GM21786 (cell line): ENCODE measurements around the gene VSIG4.
"Not testable (repeated sequence)": the region's sequence is repeated elsewhere in the genome, so short reads cannot be mapped to it uniquely, and the experiment has no call there.

ENCODE experiments used
- ATAC-seq: cut with Tn5 transposase; IDR thresholded peaks from one replicate; pipeline ENCODE4 v1.9.1; 2021; ENCODE audit not compliant: unreplicated experiment

The VSIG4 gene

DNA sequence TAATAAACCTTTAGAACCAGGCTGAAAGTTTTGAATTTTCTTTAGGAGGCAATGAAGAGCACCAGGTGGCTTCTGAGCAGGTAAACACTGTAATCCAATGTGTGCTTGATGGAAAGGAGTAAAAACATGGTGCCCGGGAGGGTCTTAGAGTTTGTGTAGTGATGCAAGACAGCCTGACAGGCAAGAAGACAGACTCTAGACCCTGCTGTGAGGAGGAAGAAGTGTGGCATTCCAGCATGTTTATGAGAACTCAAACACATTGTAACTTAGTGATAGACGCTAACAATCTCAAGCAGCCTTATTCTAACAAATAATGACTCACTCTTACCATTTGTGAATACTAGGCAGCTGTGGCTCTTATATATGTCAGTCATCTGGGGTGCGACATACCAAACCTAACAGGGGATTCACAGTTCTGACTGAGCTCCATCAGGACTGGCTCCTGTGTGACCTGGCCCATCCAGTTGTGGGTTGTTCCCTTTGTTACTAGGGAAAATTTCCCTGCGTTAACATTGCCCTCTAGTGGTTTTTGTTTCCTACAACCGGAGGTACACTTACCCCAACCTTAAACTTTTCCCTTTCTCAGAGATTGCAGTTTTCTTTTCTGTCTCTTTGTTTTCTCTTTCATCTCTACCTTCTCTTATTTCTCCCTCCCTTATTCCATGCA lies 53.8 kb downstream of the VSIG4 start:
- peak; percentile 79 for ATAC-seq

DNA sequence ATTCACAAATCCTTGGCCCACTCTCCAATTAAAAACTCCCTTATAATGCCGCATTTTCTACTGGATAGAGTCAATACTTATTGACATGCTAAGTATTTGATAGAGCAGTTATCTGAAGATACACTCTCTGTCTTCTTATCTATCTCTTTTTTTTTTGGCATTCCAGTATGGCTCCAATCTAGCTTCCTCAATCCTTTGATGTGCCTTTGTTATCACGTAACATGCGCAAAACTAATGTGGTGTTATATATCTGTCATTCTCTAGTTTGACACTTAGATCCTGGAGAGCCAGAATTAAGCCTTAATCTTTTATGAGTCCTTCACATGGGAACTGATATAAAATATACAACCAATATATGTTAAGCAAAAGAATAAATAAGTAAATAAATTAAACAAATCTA lies 54.7 kb downstream of the VSIG4 start:
- no peak for ATAC-seq

DNA sequence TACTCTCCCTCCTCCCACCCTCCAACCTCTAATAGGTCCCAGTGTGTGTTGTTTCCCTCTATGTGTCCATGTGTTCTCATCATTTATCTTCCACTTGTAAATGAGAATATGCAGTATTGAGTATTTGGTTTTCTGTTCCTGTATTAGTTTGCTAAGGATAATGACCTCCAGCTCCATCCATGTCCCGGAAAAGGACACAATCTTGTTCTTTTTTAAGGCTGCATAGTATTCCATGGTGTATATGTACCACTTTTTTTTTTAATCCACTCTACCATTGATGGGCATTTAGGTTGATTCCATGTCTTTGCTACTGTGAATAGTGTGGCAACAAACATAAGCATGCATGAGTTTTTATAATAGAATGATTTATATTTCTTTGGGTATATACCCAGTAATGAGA lies 62.7 kb downstream of the VSIG4 start:
- not testable (repeated sequence) for ATAC-seq

DNA sequence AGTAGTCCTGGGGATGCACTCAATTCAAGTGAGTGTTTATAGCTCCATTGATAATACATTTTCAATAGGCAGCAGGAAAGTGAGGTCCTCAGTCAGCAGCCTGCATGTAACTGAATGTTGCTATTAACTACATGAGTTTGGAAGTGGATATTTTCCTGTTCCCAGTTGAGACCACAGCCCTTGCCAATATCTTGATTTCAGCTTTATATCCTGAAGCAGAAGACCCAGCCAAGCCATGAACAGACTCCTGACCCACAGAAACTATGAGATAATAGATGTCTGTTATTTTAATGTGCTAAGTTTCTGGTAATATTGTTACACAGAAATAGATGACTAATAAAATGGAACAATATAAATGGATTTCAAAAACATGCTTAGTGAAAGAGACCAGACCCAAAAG lies 63.7 kb downstream of the VSIG4 start:
- ATAC-seq = no peak

DNA sequence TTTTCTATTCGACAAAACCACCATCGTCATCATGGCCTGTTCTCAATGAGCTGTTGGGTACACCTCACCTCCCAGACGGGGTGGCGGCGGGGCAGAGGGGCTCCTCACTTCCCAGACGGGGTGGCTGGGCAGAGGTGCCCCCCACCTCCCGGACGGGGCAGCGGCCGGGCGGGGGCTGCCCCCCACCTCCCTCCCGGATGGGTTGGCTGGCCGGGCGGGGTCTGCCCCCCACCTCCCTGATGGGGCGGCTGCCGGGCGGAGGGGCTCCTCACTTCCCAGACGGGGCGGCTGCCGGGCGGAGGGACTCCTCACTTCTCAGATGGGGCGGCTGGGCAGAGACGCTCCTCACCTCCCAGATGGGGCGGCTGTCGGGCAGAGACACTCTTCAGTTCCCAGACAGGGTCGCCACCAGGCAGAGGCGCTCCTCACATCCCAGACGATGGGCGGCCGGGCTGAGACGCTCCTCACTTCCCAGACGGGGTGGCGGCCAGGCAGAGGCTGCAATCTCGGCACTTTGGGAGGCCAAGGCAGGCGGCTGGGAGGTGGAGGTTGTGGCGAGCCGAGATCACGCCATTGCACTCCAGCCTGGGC lies 64.6 kb downstream of the VSIG4 start:
- not testable (repeated sequence) for ATAC-seq
